G401.6 (cell line): ENCODE results near the gene ZNF800.

Experiments used
- FAIRE-seq: peaks from 2 replicates; lab custom pipeline; 2012; peaks lifted over from hg19 to GRCh38; lab: Jason Lieb, UNC

ZNF800 gene

GRCh38 chr7:127390186-127390816, 2.2 kb downstream of the ZNF800 start:
- no peak for FAIRE-seq

- FAIRE-seq, result no peak
These were observed 3.2 kb downstream of the ZNF800 start for GRCh38 chr7:127389321-127389720.

DNA sequence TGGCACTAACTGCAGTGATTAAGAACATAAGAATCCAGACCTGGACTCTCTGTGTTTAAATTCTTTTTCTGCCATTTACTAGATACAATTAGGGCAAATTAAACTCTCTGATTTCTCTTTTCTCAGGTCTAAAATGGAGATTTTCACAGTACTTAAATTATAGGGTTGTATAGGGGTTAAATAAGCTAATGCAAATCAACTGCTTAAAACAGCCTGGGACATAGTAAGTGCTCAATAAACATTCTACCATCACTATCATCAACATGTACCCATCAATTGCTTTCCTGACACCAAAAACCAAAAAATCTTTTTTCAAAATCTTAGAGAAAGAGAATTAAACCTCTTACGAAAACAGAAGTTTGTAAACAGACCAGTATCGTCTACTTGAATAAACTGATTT, 4.5 kb downstream of the ZNF800 start:
- no peak for FAIRE-seq

GRCh38 chr7:127383123-127383835, 9.2 kb downstream of the ZNF800 start:
- FAIRE-seq, result no peak

- FAIRE-seq, result no peak
These were observed 10.0 kb downstream of the ZNF800 start for GRCh38 chr7:127382301-127383085.

DNA sequence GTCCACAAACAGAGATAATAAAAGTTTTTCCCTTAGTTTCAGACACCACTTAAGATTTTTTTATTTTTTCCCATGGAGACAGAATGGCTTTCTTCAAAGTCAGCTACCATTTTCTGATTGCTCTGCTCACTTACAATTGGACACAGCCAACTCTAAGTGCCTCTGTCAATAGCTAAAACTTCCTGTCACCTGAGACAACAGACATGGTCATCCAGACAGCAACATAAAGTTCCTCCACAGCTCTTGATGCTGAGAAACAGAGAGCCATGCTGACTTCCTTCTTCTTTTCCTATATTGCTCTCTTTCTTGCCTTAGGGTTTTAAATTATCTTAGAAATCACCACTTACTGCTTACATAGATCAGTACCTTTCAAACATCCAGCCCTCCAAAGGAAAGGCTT, 12.0 kb downstream of the ZNF800 start:
- no peak for FAIRE-seq

GRCh38 chr7:127379642-127380041, 12.9 kb downstream of the ZNF800 start:
- no peak for FAIRE-seq

DNA sequence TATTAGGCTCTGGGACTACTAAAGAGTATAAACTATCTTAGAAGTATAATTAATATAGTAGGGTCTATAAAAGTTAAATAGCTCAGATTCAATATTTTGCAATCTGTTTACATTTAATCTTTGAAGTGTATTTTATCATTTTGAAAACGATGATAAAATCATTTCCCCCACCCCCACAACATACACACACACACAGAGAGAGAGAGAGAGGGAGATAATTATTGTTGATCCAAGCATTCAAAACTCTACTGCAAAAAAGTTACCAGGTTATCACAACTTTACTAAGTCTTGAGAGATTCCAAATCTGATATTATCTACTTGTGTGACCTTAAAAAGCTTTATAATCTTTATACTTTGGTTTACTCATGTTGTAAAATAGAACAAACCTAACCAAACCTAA, 14.0 kb downstream of the ZNF800 start:
- FAIRE-seq, result peak; percentile 67

DNA sequence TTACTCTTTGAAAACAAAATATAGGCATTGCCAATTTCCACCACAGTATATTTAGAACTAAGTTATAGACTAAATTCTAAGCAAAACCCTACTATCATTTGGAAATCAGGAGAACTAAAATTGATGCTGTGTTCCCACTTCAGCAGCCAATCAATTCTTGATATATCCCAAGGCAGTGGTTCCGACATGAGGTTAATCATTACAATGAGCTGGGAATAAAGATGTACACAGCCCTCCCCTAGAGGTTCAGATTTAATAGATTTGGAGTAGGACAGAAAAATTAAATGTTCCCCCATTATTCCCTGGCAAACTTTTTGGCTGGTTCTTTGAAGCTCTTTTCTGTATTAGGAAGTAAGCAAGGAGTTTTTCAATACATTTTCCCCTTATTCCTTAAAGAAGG, 15.1 kb downstream of the ZNF800 start:
- FAIRE-seq, result no peak

- FAIRE-seq, result peak; percentile 76
These were observed 16.9 kb downstream of the ZNF800 start for GRCh38 chr7:127375631-127376030.

- FAIRE-seq, result no peak
These were observed 24.8 kb downstream of the ZNF800 start for GRCh38 chr7:127367679-127368078.

GRCh38 chr7:127366680-127367079, 25.8 kb downstream of the ZNF800 start:
- no peak for FAIRE-seq

GRCh38 chr7:127365957-127366315, 26.6 kb downstream of the ZNF800 start:
- no peak for FAIRE-seq

GRCh38 chr7:127365164-127365956, 27.1 kb downstream of the ZNF800 start:
- no peak for FAIRE-seq

DNA sequence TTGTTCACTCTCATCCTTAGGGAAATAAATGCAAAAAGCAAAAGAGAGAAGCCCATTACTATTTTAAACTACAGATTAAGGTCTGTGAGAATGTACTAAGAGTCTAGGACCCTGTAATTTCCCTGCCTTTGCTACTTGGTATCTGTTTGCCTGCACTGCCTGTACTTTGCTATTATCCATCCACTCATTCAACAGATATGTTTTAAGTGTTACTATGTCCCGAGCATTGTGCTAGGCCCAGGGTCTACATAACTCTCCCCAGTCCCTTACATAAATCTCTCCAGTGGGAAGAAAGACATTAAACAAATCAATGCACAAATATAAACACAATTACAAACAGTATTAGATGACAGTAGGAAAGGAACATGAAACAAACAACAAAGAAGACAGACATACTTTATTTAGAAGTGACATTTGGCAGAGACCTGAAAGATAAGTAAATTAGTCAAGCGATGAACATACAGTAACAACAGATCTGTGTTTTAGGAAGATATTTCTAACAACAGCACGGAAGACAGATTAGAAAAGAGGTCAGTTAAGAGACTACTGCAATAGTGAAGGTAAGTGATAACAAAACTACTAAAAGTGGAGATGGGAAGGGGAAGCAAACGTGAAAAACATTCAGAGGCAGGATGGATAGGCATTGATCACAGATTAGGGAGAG, 30.0 kb downstream of the ZNF800 start:
- FAIRE-seq, result no peak

DNA sequence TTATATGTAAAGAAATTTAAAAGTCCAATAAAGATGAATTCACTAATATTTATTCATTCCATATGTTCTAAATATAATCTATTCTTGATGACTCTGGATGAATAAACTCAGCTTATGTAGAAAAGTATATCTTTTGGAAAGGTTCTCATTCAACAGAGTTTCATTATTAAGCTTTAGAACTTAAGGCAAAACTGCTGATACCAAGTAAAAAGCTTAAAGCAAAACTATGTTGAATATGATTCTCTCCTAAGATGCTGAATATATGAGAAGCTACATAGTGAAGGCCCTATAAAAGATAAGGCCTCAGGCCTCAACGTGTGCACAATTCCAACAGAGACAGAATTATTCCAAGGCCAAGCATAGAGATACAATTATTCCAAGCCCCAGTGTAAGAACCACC, 30.8 kb downstream of the ZNF800 start:
- FAIRE-seq, result no peak

GRCh38 chr7:127359011-127359410, 33.5 kb downstream of the ZNF800 start:
- no peak for FAIRE-seq

- FAIRE-seq, result peak; percentile 42
These were observed 38.6 kb downstream of the ZNF800 start for GRCh38 chr7:127353897-127354296.

GRCh38 chr7:127350586-127350985, 41.9 kb downstream of the ZNF800 start:
- FAIRE-seq, result no peak

- FAIRE-seq, result no peak
These were observed 42.6 kb downstream of the ZNF800 start for GRCh38 chr7:127349881-127350280.

GRCh38 chr7:127348247-127348631, 44.3 kb downstream of the ZNF800 start:
- FAIRE-seq, result peak; percentile 3
